ENCODE measurements around the gene ITGBL1.

DNA sequence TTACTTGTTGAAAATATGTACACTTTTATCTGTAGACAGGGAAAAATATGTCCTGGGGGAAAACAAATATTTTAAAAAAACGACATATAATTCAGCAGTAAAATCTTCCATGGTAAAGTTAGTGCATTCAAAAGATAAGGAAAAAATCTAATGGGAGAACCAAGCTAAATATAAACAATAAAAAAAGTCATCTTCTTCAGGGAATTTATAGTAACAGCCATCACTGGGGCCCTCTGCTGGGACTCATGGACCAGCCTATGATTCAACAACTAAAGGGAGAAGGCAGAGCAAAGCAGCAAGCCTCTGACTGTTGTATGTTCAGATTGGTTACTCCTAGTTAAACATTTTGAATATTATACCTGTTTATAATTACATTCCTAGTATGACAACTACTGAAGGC, 93.0 kb downstream of the ITGBL1 start:
- TF ChIP-seq, protein P1, sequence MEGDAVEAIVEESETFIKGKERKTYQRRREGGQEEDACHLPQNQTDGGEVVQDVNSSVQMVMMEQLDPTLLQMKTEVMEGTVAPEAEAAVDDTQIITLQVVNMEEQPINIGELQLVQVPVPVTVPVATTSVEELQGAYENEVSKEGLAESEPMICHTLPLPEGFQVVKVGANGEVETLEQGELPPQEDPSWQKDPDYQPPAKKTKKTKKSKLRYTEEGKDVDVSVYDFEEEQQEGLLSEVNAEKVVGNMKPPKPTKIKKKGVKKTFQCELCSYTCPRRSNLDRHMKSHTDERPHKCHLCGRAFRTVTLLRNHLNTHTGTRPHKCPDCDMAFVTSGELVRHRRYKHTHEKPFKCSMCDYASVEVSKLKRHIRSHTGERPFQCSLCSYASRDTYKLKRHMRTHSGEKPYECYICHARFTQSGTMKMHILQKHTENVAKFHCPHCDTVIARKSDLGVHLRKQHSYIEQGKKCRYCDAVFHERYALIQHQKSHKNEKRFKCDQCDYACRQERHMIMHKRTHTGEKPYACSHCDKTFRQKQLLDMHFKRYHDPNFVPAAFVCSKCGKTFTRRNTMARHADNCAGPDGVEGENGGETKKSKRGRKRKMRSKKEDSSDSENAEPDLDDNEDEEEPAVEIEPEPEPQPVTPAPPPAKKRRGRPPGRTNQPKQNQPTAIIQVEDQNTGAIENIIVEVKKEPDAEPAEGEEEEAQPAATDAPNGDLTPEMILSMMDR (IDR thresholded peaks at IDR 0.05), result no peak
- TF ChIP-seq POLR2A (IDR thresholded peaks at IDR 0.05), result no peak
- TF ChIP-seq POLR2AphosphoS5 (IDR thresholded peaks at IDR 0.05), result no peak

Data from sigmoid colon (tissue), 4 donors.